ENCODE data around the gene LIPE. TPM values are rescaled to one million over a fixed set of nuclear protein-coding genes. Genes with fewer than 3 reads are reported as not detected.

The LIPE gene
- total and polyA plus RNA-seq, 2 experiments from 2014 or later, result 5.8 to 10.9 TPM

GRCh38 chr19:42422092-42422900 is 4.9 kb downstream of the LIPE start:
- Histone ChIP-seq H3K27me3 (ENCODE audit: insufficient read depth) (peaks cover 46% of the 10 kb centered on the region), H3K4me2 (peak overlapping the region; percentile 95), H3K4me3 (peak overlapping the region; percentile 86), H4K20me1 (replicated peaks; ENCODE audit: insufficient read depth) (peaks cover 18% of the 10 kb centered on the region; the same call in 1 of the 2 replicates), H3K9me2 (ENCODE audit: insufficient read depth) (peaks cover 4% of the 10 kb centered on the region; the same call in 1 of the 2 replicates), H3K4me1 (ENCODE audit: insufficient read depth) (peaks cover 5% of the 10 kb centered on the region; the same call in 1 of the 2 replicates), H3K27ac (ENCODE audit: low read depth) (no peak overlapping the region), H3F3A (replicated peaks; ENCODE audit: low read depth) (peaks cover 25% of the 10 kb centered on the region), H3K79me2 (replicated peaks; ENCODE audit: insufficient read depth) (no peaks in the 10 kb centered on the region), H2AFZ (no peak overlapping the region), H3K36me3 (ENCODE audit: insufficient read depth) (no peaks in the 10 kb centered on the region)
- Mint-ChIP-seq H3K9me3 (peaks cover 7% of the 10 kb centered on the region; the same call in 2 of the 3 replicates), H3K36me3 (ENCODE audit: low read depth) (peaks cover 10% of the 10 kb centered on the region; the same call in 2 of the 3 replicates), H3K4me3 (peak overlapping the region; percentile 94), H3K27me3 (ENCODE audit: insufficient read depth, low read depth, poor library complexity) (peaks cover 73% of the 10 kb centered on the region), H3K27ac (no peak overlapping the region), H3K4me1 (peaks cover 30% of the 10 kb centered on the region)
- no peak for TF ChIP-seq EZH2 (IDR thresholded peaks at IDR 0.05; ENCODE audit: low read depth, unreplicated experiment)
- no peak for TF ChIP-seq EZH2phosphoT487 (IDR thresholded peaks at IDR 0.05; ENCODE audit: unreplicated experiment)
- no peak for TF ChIP-seq ZNF114 (CRISPR knock-in tag; IDR thresholded peaks at IDR 0.05)
- TF ChIP-seq STAT1 (IDR thresholded peaks at IDR 0.05; ENCODE audit: unreplicated experiment), result no peak
- no peak for TF ChIP-seq POLR2AphosphoS5 (IDR thresholded peaks at IDR 0.05; ENCODE audit: low read depth)
- TF ChIP-seq NANOG (IDR thresholded peaks at IDR 0.05; ENCODE audit: borderline replicate concordance), result no peak
- TF ChIP-seq ZNF462 (CRISPR knock-in tag; IDR thresholded peaks at IDR 0.05), result no peak
- no peak for TF ChIP-seq JUNB (IDR thresholded peaks at IDR 0.05; ENCODE audit: unreplicated experiment)
- TF ChIP-seq CTCF (conservative IDR thresholded peaks at IDR 0.05; ENCODE audit: low read depth in 2 of 2), result no peak
- TF ChIP-seq REST (IDR thresholded peaks at IDR 0.05; ENCODE audit: unreplicated experiment), result no peak
- TF ChIP-seq ETS1 (IDR thresholded peaks at IDR 0.05), result no peak
- no peak for TF ChIP-seq CREB1 (CRISPR knock-in tag; IDR thresholded peaks at IDR 0.05; ENCODE audit: low read depth)
- TF ChIP-seq ZNF331 (CRISPR knock-in tag; IDR thresholded peaks at IDR 0.05; ENCODE audit: low read depth), result no peak
- DNase-seq (ENCODE audit: low spot score) (no peak), ATAC-seq (no peak)

All from GM23338 (cell line).